Measurements from ENCODE around the gene SHISA7.
"Not testable (repeated sequence)": the region's sequence is repeated elsewhere in the genome, so short reads cannot be mapped to it uniquely, and the experiment has no call there.

The SHISA7 gene

GRCh38 chr19:55443824-55444480, 852 bp upstream of the SHISA7 start:
- no peak for DNase-seq

GRCh38 chr19:55442372-55442961, 633 bp downstream of the SHISA7 start:
- DNase-seq: no peak

- no peak for DNase-seq
These were observed 1.3 kb downstream of the SHISA7 start for GRCh38 chr19:55441692-55442321.

- no peak for DNase-seq
These were observed 1.8 kb downstream of the SHISA7 start for GRCh38 chr19:55441319-55441691.

GRCh38 chr19:55440411-55441105, 2.5 kb downstream of the SHISA7 start:
- DNase-seq: no peak

- DNase-seq: no peak
These were observed 4.0 kb downstream of the SHISA7 start for GRCh38 chr19:55439052-55439451.

- DNase-seq: no peak
These were observed 5.7 kb downstream of the SHISA7 start for GRCh38 chr19:55437410-55437809.

GRCh38 chr19:55436847-55437246, 6.3 kb downstream of the SHISA7 start:
- DNase-seq: no peak

- no peak for DNase-seq
These were observed 8.1 kb downstream of the SHISA7 start for GRCh38 chr19:55435020-55435419.

GRCh38 chr19:55434356-55434919, 8.7 kb downstream of the SHISA7 start:
- no peak for DNase-seq

GRCh38 chr19:55433292-55433691, 9.8 kb downstream of the SHISA7 start:
- no peak for DNase-seq

GRCh38 chr19:55432241-55432959, 10.7 kb downstream of the SHISA7 start:
- no peak for DNase-seq

GRCh38 chr19:55431183-55431582, 11.9 kb downstream of the SHISA7 start:
- DNase-seq: no peak

GRCh38 chr19:55426042-55426441, 17.1 kb downstream of the SHISA7 start:
- no peak for DNase-seq

GRCh38 chr19:55424518-55424917, 18.6 kb downstream of the SHISA7 start:
- no peak for DNase-seq

GRCh38 chr19:55423225-55424005, 19.7 kb downstream of the SHISA7 start:
- DNase-seq: no peak

GRCh38 chr19:55421281-55421680, 21.8 kb downstream of the SHISA7 start:
- not testable (repeated sequence) for DNase-seq

- no peak for DNase-seq
These were observed 23.4 kb downstream of the SHISA7 start for GRCh38 chr19:55419624-55420236.

GRCh38 chr19:55419103-55419502, 24.0 kb downstream of the SHISA7 start:
- DNase-seq: no peak

- peak; percentile 55 to 81 for DNase-seq
These were observed 24.9 kb downstream of the SHISA7 start for GRCh38 chr19:55418185-55418584.

GRCh38 chr19:55410168-55410567, 32.9 kb downstream of the SHISA7 start:
- no peak for DNase-seq

GRCh38 chr19:55409179-55409578, 33.9 kb downstream of the SHISA7 start:
- DNase-seq: not testable (repeated sequence)
